Epithelial cell of prostate (primary cell): ENCODE measurements around the gene KRTAP13-3.

Experiments used
- DNase-seq: peaks from one replicate; pipeline ENCODE4 v3.0.0-alpha.2; 2011; ENCODE audit warnings: low read depth, low spot score
- H3K27ac ChIP-seq: fragments of 450-650 bp; 2 replicates; pipeline ENCODE4 v1.5.1; 2017; ENCODE audit warnings: mild to moderate bottlenecking

The KRTAP13-3 gene, protein sequence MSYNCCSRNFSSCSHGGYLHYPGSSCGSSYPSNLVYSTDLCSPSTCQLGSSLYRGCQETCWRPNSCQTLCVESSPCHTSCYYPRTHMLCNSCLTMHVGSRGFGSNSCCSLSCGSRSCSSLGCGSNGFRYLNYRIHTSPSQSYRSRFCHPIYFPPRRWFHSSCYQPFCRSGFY

DNA sequence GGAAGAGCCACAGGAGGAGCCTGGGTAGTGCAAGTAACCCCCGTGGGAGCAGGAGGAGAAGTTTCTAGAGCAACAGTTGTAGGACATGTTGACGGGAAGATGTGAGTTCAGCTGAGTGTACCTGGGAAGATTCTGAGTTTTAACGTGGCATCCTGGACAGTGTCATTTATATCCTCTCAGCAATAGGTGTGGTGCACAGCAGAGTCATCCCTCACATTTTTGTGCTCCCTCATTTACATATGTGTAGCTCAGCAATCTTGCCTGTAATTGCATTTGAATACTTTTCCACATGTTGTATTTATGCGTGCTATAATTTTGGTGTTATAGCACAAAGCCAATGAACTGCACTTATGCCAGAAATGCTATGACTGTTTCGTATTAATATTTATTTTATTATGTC is at the start of gene KRTAP13-3:
KRTAP13-3 (minus strand) TSS at position 101 of the 400 bp plus-strand sequence; CDS start at position 87, 14 bp downstream.
- DNase-seq: no peak
- no peak within 1 kb of the TSS for H3K27ac ChIP-seq

DNA sequence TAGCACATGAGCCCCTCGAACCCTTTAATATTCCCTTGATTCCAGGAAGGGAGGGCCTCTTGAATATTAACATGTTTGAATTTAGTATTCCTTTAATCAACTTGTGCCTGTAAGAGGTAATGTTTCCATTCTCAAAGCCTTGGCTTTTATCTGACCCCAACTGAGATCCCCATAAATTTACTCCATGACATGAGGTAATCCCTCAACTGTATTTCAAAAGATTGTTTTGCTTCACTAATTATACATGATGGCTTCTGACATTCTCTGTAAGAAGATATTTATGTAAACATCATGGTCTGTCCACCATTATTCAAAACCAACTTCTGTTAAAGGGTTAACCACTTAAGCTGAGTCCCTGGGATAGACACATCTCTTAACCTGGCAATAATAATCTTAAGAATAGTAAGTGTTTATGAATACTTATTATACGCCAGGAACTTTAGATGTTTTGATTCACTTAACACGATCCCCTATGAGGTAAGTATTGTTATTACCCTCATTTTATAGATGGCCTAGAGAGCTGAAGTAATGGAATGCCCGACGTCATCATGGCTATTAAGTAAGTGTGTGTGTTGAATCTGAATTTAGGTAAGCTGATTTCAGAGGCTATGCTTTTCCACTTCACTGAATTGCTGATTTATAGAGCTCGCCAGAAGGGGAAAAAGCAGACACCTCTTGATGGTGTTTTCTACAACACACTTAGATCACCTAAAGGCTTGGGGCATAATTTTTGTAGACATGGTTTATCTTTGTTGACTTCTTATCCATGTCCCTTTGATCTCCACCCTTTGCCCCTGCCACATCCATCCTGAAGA is 43.4 kb upstream of the KRTAP13-3 start:
- H3K27ac ChIP-seq: no peak overlapping the region
- no peak for DNase-seq

DNA sequence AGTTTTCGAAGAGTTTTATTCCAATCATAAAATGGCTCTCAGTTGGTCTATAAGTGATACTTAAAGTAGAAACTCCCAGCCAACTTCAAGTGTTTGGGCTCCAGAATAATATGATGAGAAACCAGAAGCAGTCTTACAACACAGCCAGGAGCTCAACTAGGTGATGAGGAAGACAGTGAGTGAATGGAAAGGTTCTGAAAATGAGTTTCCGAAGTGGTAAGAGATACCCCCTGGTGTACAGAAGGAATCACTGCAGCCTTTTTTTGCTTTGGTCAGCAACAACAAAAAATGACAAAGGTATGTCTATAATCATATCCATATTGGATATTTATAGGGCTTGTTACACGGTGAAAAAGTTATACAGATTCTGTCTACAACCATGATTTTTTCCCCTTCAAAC is 38.0 kb upstream of the KRTAP13-3 start:
- no peak for DNase-seq
- no peak overlapping the region for H3K27ac ChIP-seq

DNA sequence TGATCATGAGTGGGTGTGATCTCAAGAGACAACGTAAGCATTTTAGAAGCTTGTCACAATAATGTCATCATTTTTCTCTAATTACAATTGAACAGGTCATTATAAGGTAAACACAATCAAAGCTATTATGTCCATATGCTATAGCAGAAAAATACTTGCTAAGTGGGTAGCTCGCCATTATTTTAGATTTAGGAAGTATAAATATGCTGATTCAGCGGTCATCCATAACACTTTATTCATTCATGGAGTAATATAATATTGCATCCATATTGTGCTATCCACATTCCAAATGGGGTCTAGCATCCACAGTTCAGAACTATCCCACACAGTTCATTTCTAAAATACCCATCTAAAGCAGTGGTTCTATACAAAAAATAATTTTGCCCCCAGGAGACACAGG is 22.8 kb upstream of the KRTAP13-3 start:
- no peak overlapping the region for H3K27ac ChIP-seq
- DNase-seq: no peak

DNA sequence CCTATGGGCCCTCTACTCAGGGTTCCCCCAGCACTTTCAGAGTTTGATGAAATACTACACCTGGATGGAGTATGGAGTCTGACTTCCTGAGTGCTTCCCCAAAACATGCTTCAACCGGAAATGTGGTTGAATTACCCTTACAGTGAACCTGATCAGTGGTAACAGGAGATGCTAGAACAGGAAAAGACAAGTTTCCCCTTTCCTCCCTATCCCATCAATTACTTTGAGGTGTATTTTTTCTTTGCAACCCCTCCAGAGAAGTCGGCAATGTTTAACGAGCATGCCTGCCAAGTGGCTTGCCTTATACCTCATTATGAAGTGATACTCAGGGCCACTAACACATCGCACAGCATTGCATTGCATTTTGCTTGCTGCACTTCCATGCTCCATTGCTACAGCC is 21.3 kb upstream of the KRTAP13-3 start:
- H3K27ac ChIP-seq: no peak overlapping the region
- DNase-seq: no peak

DNA sequence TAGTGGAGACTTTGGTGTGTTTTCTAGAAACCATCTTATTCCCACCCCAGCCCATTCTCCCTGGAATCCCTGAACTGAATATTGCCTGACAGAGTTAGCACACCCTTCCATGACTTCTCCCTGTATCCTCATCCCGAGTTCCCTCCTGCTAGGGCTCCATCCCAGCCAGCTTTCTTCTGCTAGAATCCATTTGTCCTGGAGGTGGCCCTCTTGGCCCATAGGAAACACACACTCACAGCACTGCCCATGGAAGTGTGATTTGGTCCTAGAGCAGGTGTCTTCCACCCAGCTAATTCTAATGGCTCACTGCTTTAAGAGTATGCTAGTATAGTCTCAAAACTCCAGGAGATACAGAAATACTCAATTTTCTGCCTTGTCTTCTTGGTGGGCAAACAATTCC is 18.5 kb upstream of the KRTAP13-3 start:
- H3K27ac ChIP-seq: no peak overlapping the region
- DNase-seq: no peak

DNA sequence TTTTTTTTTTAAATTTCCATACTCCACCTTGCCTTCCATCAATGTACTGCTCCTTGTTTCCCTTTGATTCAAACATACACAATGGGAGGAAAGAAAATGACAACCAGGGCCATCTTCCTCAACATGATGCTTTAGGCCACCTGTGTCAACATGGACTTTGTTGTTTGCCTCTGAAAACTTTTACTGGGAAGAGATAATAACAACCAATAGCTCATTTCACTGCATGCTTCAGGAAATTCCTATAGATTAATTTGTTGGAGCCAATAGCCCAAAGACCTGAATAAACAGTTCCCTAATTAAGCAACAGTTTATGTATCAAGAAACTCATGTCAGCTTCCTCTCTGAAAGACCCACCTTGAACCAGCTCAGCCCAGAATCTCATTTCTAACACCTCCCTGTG is 17.5 kb upstream of the KRTAP13-3 start:
- H3K27ac ChIP-seq: no peak overlapping the region
- no peak for DNase-seq

DNA sequence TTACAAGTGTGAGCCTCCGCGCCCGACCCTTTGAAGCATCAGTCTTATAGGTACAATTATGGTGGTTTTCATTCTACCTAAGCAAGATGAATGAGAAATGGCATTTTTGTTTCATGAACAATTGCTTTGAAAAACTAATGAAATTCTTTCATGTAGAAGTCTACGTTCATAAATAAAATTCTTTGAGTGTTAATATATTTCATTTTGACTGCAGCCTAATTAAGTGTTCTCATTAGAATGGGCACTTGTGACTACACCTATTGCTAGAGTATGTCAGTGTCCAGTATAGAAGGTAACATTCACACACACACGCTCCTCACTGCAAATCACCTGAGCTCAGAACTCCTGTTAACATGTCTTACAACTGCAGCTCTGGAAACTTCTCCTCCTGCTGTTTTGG is 14.2 kb upstream of the KRTAP13-3 start, which contains the start of gene KRTAP15-1:
KRTAP15-1 (plus strand) TSS at position 301 of the 400 bp plus-strand sequence; CDS start at position 354, 53 bp downstream.
- no peak within 1 kb of the TSS for H3K27ac ChIP-seq
- DNase-seq: no peak

DNA sequence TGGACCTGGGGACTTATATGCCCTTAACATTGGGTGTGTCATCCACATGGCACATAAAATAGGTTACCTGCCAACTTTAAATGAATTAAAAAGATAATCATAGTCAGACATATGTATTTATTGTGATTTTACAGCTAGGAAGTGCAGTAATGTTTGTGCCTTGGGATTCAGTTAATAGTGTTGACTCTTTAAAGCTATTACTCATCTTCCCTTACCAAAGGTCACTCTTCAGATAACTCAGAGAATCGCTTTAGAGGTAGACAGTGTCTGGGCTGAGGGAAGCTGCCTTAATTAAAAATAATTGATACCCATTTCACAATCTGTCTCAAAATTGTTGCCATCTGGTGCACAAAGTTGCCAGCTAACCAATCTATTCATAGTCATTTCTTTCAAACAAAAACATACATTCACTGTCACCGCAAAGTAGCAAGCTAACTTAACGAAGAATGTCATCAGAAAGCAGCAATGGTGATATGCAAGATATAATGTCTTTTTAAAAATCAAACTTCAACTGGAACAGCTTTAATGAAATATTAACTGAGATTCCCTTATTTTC is 11.4 kb upstream of the KRTAP13-3 start:
- H3K27ac ChIP-seq: no peak overlapping the region
- DNase-seq: no peak

DNA sequence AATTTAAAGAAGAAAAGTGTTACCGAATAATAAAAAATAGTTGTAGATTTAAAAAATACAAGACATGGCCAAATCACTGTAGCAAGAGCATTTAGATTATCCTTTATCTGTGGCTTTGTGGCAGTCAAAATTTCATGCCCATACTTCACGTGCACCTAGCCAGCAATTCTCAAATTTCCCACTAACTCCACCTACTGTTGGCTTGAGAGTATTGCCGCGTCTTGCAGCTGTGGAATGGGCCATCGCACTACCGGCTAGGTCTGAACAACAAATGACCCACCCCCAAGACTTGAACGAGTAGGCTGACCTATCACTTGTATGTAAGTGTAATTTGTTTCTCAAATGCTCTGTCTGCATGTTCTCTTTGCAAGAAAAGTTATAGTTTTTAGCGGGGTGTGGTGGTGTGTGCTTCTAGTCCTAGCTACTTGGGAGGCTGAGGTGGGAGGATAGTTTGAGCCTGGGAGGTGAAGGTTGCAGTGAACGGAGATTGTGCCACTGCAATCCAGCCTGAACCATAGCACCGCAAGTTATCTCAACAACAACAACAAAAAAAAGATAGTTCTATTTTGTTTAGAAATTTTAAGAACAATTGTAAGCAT is 8.4 kb upstream of the KRTAP13-3 start:
- no peak overlapping the region for H3K27ac ChIP-seq
- DNase-seq: no peak

DNA sequence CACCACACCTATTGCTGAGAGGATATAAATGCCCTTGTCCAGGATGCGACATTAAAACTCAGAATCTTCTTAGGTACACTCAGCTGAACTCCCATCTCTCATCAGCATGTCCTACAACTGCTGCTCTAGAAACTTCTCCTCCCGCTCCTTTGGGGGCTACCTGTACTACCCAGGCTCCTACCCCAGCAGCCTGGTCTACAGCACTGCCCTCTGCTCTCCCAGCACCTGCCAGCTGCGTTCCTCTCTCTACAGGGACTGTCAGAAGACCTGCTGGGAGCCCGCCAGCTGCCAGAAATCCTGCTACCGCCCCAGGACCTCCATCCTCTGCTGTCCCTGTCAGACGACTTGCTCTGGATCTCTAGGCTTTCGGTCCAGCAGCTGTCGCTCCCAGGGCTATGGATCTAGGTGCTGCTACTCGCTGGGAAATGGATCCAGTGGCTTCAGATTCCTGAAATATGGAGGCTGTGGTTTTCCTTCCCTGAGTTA is 4.5 kb upstream of the KRTAP13-3 start, which contains the start of gene KRTAP13-4:
KRTAP13-4 (plus strand) TSS at position 51 of the 486 bp plus-strand sequence; CDS start at position 107, 56 bp downstream.
- H3K27ac ChIP-seq: no peak within 1 kb of the TSS
- no peak for DNase-seq

DNA sequence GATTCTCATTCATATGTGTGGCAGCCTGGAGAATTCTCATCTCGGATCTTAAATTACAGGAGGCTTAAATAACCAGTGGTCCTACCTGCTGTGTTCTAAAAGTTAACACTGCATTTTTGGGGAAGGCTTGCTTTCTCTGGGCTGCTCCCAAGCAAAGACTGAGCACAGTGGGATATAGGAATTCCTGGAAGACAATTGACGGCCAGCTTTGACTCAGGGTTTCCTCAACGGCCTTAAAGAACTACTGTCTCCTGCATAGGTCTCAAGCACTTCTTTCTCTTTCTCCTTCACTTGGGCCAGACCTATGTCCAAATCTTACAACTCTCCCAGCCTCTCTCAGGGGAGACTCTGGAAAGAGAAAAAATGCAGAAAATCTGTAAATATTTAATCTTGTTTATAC is 1.0 kb upstream of the KRTAP13-3 start:
- no peak for DNase-seq
- H3K27ac ChIP-seq: no peak overlapping the region

DNA sequence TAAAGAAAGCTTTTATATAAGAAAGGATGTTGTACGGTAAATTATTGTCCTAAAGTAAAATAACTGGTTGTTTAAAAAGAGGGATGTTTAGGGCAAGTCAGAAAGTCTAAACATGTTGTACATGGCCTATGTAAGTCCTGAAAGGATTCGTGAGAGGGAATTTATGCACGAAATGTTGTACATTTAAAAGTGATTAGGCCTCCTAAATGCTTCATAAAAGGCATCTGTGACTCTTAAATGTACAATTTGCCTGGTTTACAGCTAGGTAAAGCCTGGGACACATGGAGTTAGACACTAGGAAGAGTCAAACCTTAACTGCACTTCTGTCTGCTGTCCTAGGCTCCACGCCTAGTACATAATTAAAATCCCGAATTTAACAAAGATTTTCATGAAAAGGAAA is 9.7 kb downstream of the KRTAP13-3 start:
- no peak overlapping the region for H3K27ac ChIP-seq
- DNase-seq: no peak

DNA sequence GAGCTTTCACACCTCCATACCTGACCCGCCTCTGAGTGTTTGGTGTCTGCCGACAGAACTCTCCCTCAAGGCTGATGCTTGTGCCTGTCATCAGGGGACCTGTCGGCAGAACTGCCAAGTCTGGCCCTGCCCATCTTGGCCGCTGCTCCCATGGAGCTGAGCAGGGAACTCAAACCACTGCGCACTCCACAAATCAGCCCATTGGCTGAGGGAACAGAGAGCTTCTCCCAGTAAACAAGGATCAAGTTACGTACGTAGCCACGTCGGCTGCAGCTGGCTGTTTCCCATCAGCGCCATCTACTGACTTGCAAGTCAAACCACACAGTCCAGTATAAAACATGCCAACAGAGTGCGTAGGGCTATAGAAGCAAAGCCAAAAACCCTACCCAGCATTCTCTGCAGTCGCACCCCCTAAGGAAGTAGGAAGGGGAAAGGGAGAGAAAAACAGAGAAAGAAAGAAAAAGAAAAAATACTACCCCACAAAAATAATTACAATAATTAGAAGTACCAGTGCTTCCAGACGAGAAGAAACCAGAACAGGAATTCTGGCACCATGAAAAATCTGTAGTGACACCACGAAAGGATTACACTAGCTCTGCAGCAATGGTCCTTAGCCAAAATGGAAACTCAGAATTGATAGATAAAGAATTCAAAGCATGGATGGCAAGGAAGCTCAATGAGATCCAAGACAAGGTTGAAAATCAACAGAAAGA is 16.8 kb downstream of the KRTAP13-3 start:
- no peak overlapping the region for H3K27ac ChIP-seq
- peak; percentile 82 for DNase-seq

DNA sequence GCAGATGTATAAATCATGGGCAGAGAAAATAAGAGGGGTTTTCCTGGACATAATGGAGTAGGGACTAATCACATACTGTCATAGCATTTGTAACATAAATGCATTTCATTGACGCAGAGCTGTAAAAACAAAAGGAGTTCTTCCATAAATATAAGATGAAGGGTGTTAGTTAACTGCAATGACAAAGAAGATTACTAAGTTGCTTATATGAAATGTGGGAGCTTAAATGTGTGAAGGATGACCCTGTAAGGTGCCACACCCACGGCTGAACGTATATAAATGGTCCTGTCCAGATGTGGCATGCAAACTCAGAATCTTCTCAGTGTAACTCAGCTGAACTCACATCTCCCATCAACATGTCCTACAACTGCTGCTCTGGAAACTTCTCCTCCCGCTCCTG is 30.0 kb downstream of the KRTAP13-3 start, which contains the start of gene KRTAP13-1:
KRTAP13-1 (plus strand) TSS at position 301 of the 400 bp plus-strand sequence; CDS start at position 357, 56 bp downstream.
- no peak for DNase-seq
- no peak within 1 kb of the TSS for H3K27ac ChIP-seq

DNA sequence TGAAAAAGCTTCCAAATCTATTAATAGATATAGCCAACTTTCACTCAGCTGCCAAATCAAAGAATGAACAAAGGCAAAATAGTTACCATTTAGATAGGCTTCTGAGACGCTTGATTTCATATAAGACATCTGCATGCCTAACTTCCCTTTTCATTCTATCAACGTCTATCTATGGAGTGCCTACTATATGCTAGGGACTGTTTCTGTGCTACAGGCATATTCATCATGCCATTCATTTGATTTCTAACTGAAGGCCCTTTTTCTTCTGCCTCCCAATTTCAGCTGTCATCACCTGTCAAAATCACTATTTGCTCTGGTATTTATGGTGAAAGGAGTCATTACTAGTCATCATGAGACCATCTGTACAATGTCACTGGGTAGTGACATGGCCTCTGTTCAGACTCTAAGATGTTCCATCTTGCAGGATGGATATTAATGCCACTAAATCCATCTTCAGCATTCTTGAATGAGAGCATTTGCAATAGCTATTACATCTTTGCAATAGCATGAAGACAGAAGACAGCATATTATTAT is 34.2 kb downstream of the KRTAP13-3 start:
- DNase-seq: no peak
- no peak overlapping the region for H3K27ac ChIP-seq

DNA sequence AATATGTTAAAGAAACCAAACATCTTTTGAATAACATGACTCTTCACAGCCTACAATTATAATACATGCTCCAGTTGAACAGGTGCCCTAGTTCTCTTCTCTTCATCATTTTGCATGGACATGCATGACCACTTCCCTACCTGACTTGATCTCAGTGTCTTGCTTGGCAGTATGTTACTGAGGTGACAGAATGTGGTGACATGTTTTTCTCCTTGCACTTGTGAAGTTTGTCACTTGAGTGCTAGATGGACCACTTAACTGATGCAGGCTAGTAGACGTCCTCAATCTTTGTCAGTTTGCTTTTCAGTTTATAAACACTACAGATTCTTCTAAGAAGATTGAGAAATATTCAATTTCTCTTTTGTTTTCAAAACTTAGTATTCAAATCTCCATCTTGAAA is 43.5 kb downstream of the KRTAP13-3 start:
- no peak overlapping the region for H3K27ac ChIP-seq
- DNase-seq: no peak
